ENCODE measurements around the gene ZFYVE9. TPM values are rescaled to one million over a fixed set of nuclear protein-coding genes. Genes with fewer than 3 reads are reported as not detected.

ZFYVE9 gene
- total and polyA plus RNA-seq, 2 donors (not counting 1 experiment from before 2014, with no cell fraction given) = 13.5 to 44.6 TPM

- DNase-seq (ENCODE audit: low read depth in 2 of 2) = no peak
- H3K79me2 ChIP-seq (ENCODE audit: control insufficient read depth, insufficient read depth, low read length) = no peaks in the 10 kb centered on the region
- H3K27me3 ChIP-seq (ENCODE audit: control insufficient read depth, insufficient read depth, low read length) = no peaks in the 10 kb centered on the region
- H3K4me3 ChIP-seq (replicated peaks in 1 of 4; ENCODE audit: control extremely low read depth in 1 of 4, insufficient read depth in 1 of 4, low read depth in 3 of 4, low read length in 4 of 4) = no peak overlapping the region
- no peaks in the 10 kb centered on the region for H3K4me1 ChIP-seq (ENCODE audit: control insufficient read depth, extremely low read depth, insufficient read depth, low read length)
- no peaks in the 10 kb centered on the region for H3K36me3 ChIP-seq (ENCODE audit: control insufficient read depth, insufficient read depth, low read length)
- no peak overlapping the region for H2AFZ ChIP-seq (ENCODE audit: low read length)
- no peaks in the 10 kb centered on the region for H4K20me1 ChIP-seq (ENCODE audit: control insufficient read depth, extremely low read depth, insufficient read depth, low read length)
- no peak for TF ChIP-seq EZH2 (IDR thresholded peaks at IDR 0.05; ENCODE audit: low read length, missing control alignments)
- TF ChIP-seq, protein P1, sequence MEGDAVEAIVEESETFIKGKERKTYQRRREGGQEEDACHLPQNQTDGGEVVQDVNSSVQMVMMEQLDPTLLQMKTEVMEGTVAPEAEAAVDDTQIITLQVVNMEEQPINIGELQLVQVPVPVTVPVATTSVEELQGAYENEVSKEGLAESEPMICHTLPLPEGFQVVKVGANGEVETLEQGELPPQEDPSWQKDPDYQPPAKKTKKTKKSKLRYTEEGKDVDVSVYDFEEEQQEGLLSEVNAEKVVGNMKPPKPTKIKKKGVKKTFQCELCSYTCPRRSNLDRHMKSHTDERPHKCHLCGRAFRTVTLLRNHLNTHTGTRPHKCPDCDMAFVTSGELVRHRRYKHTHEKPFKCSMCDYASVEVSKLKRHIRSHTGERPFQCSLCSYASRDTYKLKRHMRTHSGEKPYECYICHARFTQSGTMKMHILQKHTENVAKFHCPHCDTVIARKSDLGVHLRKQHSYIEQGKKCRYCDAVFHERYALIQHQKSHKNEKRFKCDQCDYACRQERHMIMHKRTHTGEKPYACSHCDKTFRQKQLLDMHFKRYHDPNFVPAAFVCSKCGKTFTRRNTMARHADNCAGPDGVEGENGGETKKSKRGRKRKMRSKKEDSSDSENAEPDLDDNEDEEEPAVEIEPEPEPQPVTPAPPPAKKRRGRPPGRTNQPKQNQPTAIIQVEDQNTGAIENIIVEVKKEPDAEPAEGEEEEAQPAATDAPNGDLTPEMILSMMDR (conservative IDR thresholded peaks at IDR 0.05 in 1 of 2, IDR thresholded peaks at IDR 0.05 in 1 of 2; ENCODE audit: low read depth in 1 of 2, low read length in 2 of 2) = no peak
- H3K9me3 ChIP-seq (ENCODE audit: control insufficient read depth, insufficient read depth, low read depth, low read length) = no peaks in the 10 kb centered on the region
- H3K27ac ChIP-seq (ENCODE audit: insufficient read depth, low read length) = no peak overlapping the region
- no peak overlapping the region for H3K4me2 ChIP-seq (ENCODE audit: extremely low read depth, insufficient read depth, low read length)
- H3K9ac ChIP-seq (ENCODE audit: insufficient read depth, low read length) = no peak overlapping the region
Observed at GRCh38 chr1:52334906-52335528, 193.1 kb downstream of the ZFYVE9 start.

DNA sequence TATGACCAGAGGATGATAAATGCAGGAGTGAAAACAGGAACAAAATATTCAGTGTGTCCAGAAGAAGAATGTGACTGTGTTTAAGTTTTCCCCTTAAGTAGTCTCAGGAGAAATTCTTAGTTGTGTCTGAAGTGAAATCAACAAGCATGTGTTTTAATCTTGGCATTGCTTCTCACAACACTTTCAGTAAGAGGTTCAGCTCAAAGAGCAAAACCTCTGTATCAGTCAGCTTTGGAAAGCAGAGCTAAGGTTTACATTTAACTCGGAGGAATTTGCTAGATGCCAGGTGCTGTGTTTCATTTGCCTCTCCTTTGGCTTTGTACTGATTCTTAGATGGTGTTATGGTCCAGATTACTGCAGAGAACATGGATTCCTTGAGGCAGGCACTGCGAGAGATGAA, 195.6 kb downstream of the ZFYVE9 start:
- Histone ChIP-seq H3K27me3 (ENCODE audit: control insufficient read depth, insufficient read depth, low read length) (no peaks in the 10 kb centered on the region), H2AFZ (ENCODE audit: low read length) (no peak overlapping the region), H3K4me2 (ENCODE audit: extremely low read depth, insufficient read depth, low read length) (no peak overlapping the region), H3K36me3 (ENCODE audit: control insufficient read depth, insufficient read depth, low read length) (no peaks in the 10 kb centered on the region), H3K79me2 (ENCODE audit: control insufficient read depth, insufficient read depth, low read length) (no peaks in the 10 kb centered on the region), H3K4me1 (ENCODE audit: control insufficient read depth, extremely low read depth, insufficient read depth, low read length) (no peaks in the 10 kb centered on the region), H3K9ac (ENCODE audit: insufficient read depth, low read length) (no peak overlapping the region), H3K4me3 (replicated peaks in 1 of 4; ENCODE audit: control extremely low read depth in 1 of 4, insufficient read depth in 1 of 4, low read depth in 3 of 4, low read length in 4 of 4) (no peak overlapping the region), H4K20me1 (ENCODE audit: control insufficient read depth, extremely low read depth, insufficient read depth, low read length) (no peaks in the 10 kb centered on the region), H3K27ac (ENCODE audit: insufficient read depth, low read length) (no peak overlapping the region), H3K9me3 (ENCODE audit: control insufficient read depth, insufficient read depth, low read depth, low read length) (no peaks in the 10 kb centered on the region)
- no peak for DNase-seq (ENCODE audit: low read depth in 2 of 2)
- TF ChIP-seq, protein P1 (conservative IDR thresholded peaks at IDR 0.05 in 1 of 2, IDR thresholded peaks at IDR 0.05 in 1 of 2; ENCODE audit: low read depth in 1 of 2, low read length in 2 of 2) = no peak
- no peak for TF ChIP-seq EZH2 (IDR thresholded peaks at IDR 0.05; ENCODE audit: low read length, missing control alignments)

DNA sequence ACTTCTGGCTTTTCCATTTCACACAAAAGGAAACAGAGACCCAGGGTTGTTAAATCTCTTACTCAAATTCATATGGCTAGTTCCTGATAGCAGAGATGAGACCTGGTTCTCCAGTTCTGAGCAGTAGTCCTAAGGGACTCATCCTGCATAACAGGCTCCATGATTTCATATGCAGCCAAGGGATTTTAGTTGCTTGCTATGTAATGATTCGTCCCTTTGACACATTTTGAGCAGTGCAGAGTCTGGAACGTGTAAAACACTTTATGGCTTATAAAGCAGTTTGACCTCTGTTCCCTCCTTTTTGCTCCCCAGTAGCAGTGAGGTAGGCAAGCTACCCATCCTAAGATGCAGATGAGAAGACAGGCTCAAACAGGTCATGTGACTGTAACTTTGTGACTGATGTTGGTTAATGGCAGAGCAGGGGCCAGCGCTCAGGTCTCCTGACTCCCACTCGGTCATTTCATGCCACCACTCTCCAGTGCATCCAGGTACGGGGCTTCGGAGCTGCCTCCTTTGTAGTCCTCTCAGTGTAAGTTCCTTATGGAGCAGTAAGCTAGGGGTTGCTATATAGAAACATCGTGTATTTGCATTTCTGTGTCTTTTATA, 199.9 kb downstream of the ZFYVE9 start:
- no peak for TF ChIP-seq EZH2 (IDR thresholded peaks at IDR 0.05; ENCODE audit: low read length, missing control alignments)
- TF ChIP-seq, protein P1 (conservative IDR thresholded peaks at IDR 0.05 in 1 of 2, IDR thresholded peaks at IDR 0.05 in 1 of 2; ENCODE audit: low read depth in 1 of 2, low read length in 2 of 2) = no peak
- no peak overlapping the region for H2AFZ ChIP-seq (ENCODE audit: low read length)
- no peak for DNase-seq (ENCODE audit: low read depth in 2 of 2)
- no peaks in the 10 kb centered on the region for H3K4me1 ChIP-seq (ENCODE audit: control insufficient read depth, extremely low read depth, insufficient read depth, low read length)
- no peaks in the 10 kb centered on the region for H3K79me2 ChIP-seq (ENCODE audit: control insufficient read depth, insufficient read depth, low read length)
- H3K27ac ChIP-seq (ENCODE audit: insufficient read depth, low read length) = no peak overlapping the region
- no peaks in the 10 kb centered on the region for H4K20me1 ChIP-seq (ENCODE audit: control insufficient read depth, extremely low read depth, insufficient read depth, low read length)
- no peak overlapping the region for H3K4me3 ChIP-seq (replicated peaks in 1 of 4; ENCODE audit: control extremely low read depth in 1 of 4, insufficient read depth in 1 of 4, low read depth in 3 of 4, low read length in 4 of 4)
- H3K36me3 ChIP-seq (ENCODE audit: control insufficient read depth, insufficient read depth, low read length) = no peaks in the 10 kb centered on the region
- H3K9me3 ChIP-seq (ENCODE audit: control insufficient read depth, insufficient read depth, low read depth, low read length) = no peaks in the 10 kb centered on the region
- H3K27me3 ChIP-seq (ENCODE audit: control insufficient read depth, insufficient read depth, low read length) = no peaks in the 10 kb centered on the region
- H3K9ac ChIP-seq (ENCODE audit: insufficient read depth, low read length) = no peak overlapping the region
- no peak overlapping the region for H3K4me2 ChIP-seq (ENCODE audit: extremely low read depth, insufficient read depth, low read length)
